Stimulated activated CD4-positive, alpha-beta T cell treated with anti-CD3 and anti-CD28 coated beads, Interleukin-2, amount 100 ng/mL, for 48 hours (primary cell): ENCODE measurements around the gene ZNF346.
"Not testable (repeated sequence)": the region's sequence is repeated elsewhere in the genome, so short reads cannot be mapped to it uniquely, and the experiment has no call there.

Source experiments
- DNase-seq, 2 donors: peaks; one replicate each; pipeline ENCODE4 v3.0.0-alpha.2; 2020

The ZNF346 gene

GRCh38 chr5:177022386-177023302, at the start of gene ZNF346:
Gene ZNF346, plus strand, starts transcription at chr5:177022696. Its CDS starts 43 bp downstream, at chr5:177022739.
- DNase-seq: peak; percentile 89 to 93

DNA sequence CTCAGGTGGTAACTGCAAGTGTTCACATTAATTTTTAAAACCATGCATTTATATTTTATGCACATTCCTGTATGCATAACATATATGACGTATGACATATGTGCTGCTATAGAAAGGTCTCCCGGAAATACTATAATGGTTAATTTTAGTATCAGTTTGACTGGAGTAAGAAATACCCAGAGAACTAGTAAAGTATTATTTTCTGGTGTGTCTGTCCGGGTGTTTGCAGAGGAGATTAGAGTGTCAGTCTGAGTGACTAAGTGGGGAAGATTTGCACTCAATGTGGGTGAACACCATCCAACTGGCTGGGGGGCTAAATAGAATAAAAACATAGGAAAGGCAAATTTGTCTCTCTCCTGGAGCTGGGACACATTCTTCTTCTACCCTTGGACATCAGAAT, 42.8 kb upstream of the ZNF346 start:
- DNase-seq: no peak

- no peak for DNase-seq
These were observed 41.7 kb upstream of the ZNF346 start for GRCh38 chr5:176980818-176981217.

DNA sequence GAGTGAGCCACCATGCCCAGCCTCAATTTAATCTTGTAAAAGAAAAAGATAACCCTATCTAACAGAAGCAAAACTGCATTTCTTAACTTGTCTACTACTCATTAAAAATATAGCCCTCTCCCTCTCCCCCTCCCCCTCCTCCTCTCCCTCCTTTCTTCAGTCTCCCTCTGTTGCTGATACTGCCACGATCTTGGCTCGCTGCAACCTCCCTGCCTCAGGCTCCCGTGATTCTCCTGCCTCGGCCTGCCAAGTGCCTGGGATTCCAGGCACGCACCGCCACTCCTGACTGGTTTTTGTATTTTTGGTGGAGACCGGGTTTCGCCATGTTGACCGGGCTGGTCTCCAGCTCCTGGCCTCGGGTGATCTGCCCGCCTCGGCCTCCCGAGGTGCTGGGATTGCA, 39.4 kb upstream of the ZNF346 start:
- DNase-seq: not testable (repeated sequence)

- DNase-seq: not testable (repeated sequence)
These were observed 38.9 kb upstream of the ZNF346 start for GRCh38 chr5:176983593-176983992.

- not testable (repeated sequence) for DNase-seq
These were observed 38.3 kb upstream of the ZNF346 start for GRCh38 chr5:176984176-176984575.

- no peak for DNase-seq
These were observed 37.0 kb upstream of the ZNF346 start for GRCh38 chr5:176985516-176985915.

DNA sequence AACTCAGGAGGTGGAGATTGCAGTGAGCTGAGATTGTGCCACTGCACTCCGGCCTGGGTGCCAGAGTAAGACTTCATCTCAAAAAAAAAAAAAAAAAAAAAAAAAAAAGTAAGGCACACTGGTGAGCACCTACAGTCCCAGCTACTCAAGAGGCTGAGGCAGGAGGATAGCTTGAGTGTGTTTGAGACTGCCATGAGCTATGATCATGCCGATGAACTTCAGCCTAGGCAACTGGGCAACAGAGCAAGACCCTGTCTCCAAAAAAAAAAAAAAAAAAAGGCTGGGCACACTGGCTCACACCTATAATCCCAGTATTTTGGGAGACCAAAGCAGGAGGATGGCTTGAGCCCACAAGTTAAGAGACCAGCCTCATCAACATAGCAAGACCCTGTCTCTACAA, 36.2 kb upstream of the ZNF346 start:
- no peak for DNase-seq

- DNase-seq: no peak
These were observed 34.9 kb upstream of the ZNF346 start for GRCh38 chr5:176987583-176987982.

DNA sequence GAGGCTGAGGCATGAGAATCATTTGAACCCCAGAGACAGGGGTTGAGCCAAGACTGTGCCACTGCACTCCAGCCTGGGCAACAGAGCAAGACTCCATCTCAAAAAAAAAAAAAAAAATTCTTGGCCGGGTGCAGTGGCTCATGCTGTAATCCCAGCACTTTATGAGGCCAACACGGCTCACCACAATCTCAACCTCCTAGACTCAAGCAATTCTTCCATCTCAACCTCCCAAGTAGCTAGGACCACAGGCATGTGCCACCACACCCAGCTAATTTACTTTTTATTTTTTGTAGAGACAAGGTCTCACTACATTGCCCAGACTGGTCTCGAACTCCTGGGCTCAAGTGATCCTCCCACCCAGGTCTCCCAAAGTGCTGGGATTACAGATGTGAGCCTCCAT, 29.4 kb upstream of the ZNF346 start:
- DNase-seq: not testable (repeated sequence)

DNA sequence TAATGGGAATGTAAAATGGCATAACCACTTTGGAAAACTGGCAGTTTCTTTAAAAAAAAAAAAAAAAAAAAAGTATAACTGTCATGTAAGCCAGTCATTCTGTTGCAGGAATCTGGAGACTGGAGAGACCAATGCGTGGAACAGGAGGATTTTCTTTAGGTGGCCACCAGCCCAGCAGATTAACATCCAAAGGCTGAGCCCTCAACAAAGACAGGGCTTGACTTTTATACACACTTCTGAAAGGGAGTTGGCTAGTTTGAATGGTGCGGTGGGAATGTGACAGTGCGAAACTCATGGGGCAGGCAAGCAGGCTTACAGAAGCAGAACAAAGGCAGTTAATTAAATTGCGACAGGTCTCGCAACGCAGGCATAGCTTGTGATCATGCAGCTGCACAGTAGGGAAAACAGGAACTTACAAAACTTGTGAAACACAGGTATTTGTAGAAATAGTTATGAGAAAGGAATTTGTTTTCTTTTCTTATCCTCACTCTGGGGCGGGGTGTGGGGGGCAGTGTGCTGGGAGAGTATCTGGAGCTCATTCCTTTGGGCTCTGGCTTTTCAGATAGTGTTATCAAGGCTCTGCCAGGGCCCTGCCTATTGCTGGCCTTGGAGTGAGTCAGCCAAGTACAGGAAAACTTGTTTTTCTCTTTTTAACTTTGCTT, 27.9 kb upstream of the ZNF346 start:
- DNase-seq: no peak

- DNase-seq: no peak
These were observed 27.4 kb upstream of the ZNF346 start for GRCh38 chr5:176995122-176995490.

GRCh38 chr5:176995896-176996767, 26.4 kb upstream of the ZNF346 start:
- DNase-seq: no peak

- DNase-seq: no peak
These were observed 25.7 kb upstream of the ZNF346 start for GRCh38 chr5:176996780-176997179.

GRCh38 chr5:176998828-176999227, 23.7 kb upstream of the ZNF346 start:
- no peak for DNase-seq

GRCh38 chr5:176999526-176999925, 23.0 kb upstream of the ZNF346 start:
- not testable (repeated sequence) for DNase-seq

DNA sequence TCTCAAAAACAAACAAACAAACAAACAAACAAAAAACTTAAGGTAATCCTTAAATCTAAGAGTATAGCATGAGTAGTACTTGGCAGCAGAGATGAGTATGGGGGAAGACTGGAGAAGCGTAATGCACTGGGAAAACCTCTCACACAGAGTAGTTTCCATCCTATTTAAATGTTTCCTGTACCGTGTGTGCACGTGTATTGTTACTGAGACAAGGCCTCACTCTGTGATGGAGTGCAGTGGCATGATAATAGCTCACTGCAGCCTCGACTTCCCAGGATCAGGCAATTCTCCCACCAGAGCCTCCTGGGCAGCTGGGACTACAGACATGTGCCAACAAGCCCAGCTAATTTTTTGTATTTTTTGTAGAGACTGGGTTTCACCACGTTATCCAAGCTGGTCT, 18.8 kb upstream of the ZNF346 start:
- DNase-seq: no peak

DNA sequence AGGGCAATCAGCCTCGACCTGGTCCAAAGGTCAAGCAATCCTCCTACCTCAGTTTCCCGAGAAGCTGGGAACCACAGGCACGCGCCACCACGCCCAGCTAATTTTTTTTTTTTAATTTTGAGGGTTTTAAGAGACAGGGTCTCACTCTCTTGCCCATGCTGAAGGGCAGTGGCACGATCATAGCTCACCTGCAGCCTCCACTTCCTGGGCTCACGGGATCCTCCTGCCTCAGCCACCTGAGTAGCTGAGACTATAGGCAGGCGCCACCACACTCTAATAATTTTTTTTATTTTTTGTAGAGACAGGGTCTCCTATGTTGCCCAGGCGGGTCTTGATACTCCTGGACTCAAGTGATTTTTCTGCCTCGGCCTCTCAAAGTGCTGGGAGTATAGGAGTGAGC, 17.5 kb upstream of the ZNF346 start:
- DNase-seq: no peak

DNA sequence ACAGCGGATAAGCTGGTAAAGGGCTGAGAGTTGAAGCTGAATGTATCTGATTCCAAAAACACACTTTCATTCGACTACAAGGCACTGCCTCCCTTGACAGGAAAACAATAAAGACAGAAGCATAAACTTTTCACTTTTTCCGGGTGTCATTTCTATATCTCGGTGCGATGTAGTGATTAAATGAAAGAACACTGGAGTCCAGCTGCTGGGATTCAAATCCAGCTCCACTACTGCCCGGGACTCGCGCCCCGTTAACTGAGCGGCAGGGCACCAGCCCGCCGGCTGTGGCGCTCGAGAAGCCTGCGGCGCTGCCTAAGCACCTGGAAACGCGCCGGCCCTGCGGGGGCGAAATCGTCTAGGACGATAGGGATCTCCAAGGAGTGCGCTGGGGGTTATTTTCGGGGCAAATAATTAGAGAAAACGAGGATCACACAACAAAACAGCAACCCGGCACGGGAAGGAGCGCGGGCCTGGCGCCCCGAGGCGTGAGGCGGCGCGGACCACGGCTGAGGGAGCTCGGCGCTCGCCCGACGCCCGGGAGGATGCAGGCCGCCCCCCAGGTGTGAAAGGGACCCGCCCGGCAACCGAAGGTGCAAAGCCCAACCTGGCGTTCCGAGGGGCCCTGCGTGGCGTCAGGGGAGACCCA, 16.8 kb upstream of the ZNF346 start:
- DNase-seq: peak; percentile 62 to 66

- peak; percentile 90 to 94 for DNase-seq
These were observed 16.1 kb upstream of the ZNF346 start, which contains the start of gene UIMC1 for GRCh38 chr5:177006265-177006972. Gene UIMC1, minus strand, starts transcription at chr5:177006779. Its CDS starts 24,164 bp downstream, at chr5:176982615.

GRCh38 chr5:177008716-177009115, 13.8 kb upstream of the ZNF346 start:
- no peak for DNase-seq

DNA sequence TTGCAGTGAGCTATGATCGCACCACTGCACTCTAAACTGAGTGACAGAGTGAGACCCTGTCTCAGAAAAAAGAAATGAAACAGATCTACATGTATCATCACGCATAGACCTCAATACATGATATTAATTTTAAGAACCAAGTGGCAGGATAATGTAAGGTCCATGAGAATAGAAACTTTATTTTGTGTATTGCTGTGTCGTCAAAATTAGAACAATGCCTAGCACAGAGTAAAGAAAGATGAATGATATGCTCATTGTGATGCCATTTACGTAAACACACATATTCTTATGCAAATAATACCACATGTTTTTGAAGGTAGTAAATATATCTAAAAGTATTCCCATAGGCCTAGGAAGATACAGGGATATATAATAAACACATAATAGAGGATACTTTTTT, 12.3 kb upstream of the ZNF346 start:
- no peak for DNase-seq
